ENCODE data around the gene MAPK9. TPM values are rescaled to one million over a fixed set of nuclear protein-coding genes. Genes with fewer than 3 reads are reported as not detected.

Gene MAPK9
- 29.4 TPM for polyA plus RNA-seq (2013, experiment 1 of 2; ENCODE audit: insufficient read length)
- polyA plus RNA-seq (2013, experiment 2 of 2; ENCODE audit: insufficient read length): 24.8 TPM

GRCh38 chr5:180291943-180292831 lies at the start of gene MAPK9:
MAPK9 (minus strand) TSS chr5:180292083; CDS start chr5:180280561, 11,522 bp downstream.
- DNase-seq: peak; percentile 80

- no peak for DNase-seq
Measured at GRCh38 chr5:180341595-180341994, 49.7 kb upstream of the MAPK9 start.

DNA sequence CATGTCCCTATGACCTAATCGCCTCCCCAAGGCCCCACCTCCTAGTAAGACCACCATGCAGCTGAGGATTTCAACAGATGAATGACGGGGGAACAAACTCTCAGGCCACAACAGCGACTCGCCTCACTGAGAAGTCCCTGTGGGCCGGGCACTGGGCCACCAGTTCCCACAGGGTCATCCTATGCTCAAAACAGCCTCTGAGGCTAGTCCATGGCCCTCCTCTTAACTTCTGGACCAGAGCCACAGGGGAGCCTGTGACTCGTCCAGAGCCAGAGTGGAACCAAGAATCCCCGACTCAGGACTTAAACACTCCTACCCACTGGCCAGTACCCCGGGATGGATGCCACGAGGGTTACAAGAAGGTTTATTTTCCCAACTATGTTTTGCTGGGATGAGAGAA lies 49.0 kb upstream of the MAPK9 start:
- DNase-seq: peak; percentile 59

DNA sequence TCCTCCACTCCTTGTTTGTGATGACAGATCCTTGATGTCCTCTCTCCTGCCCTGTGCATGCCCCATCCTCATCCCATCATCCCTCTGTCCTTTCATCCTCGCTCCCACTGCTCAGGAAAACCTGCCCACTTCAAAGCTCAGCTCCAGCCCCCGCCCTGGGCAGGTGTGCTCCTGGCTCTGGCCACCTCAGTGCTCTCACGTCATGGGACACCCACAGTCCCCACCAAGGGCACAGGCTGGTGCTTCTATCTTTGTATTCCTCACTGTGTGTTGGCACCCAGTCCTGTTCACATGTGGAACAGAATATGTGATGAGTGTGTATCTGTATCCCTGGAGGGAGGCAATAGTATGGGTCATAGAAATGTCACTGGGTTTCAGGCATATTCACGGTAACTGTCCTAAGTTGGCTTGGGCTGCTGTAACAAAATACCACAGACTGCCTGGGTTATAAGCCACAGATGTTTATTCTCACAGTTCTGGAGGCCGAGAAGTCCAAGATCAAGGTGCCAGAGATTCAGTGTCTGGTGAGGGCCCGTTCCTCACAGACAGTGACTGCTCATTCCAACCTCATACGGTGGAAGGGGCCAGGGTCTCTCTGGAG lies 47.8 kb upstream of the MAPK9 start:
- peak; percentile 11 for DNase-seq

- DNase-seq: no peak
Measured at GRCh38 chr5:180338001-180338707, 46.3 kb upstream of the MAPK9 start.

- no peak for DNase-seq
Measured at GRCh38 chr5:180336234-180337020, 44.5 kb upstream of the MAPK9 start.

GRCh38 chr5:180335614-180336233 lies 43.8 kb upstream of the MAPK9 start:
- DNase-seq: no peak

- DNase-seq: no peak
Measured at GRCh38 chr5:180334751-180335613, 43.1 kb upstream of the MAPK9 start.

- DNase-seq: no peak
Measured at GRCh38 chr5:180334176-180334575, 42.3 kb upstream of the MAPK9 start.

DNA sequence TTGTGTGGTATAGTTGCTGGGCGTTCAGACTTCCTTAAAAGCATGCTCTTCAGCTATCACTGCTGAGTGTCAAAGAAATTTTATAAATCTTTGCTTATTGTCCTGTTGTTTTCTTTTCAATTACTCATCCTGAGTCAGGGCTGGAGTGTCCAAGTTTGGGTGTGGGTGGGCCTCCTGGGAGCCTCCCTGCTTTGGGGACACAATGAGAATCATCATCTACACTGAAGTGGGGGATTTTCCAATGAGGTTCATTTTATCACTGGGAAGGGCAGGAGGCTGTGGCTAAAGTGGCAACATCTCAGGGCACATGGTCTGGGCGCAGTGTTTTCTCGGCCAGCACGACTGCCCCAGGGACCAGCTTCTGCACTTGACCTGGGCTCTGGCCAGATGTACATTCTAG lies 41.8 kb upstream of the MAPK9 start:
- DNase-seq: peak; percentile 93

DNA sequence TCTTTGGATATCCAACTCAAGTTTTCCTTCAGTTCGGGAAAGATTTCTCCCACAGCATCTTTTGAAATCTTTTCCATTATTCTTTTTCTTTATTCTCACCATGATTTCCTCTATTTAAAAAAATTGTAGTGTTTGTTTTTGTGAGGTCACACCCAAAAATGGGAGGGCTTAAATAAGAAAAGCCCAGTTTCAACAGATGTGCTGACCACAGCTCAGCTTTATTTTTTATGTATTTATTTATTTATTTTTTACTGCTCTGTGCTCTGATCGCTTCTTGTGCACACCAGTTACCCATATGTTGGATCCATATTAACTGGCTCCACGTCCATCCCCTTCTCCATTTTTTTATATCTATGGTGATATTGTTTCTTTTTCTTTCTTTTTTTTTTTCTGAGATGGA lies 41.0 kb upstream of the MAPK9 start:
- no peak for DNase-seq

DNA sequence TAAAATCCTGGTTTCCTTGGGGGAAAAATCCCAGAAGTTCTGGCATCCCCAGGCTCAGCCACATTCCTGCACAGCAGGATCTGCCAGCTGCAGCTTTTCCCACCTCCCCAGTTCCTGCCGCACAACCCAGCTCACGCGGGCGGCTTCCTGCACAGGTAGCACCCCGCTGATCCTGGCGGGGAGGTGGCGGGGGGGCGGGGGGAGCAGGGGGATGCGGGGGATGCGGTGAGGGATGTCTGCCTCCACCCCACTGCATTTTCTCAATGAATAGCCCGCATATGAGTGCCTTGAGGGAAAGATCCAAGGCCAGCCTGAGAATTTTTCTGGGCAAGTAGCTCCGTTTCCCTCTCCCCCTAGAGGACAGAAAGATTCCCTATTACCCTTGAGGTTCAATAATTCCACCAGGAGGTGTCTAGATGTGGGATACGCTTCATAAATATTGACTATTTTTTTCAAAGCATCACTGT lies 40.2 kb upstream of the MAPK9 start:
- DNase-seq: peak; percentile 71

DNA sequence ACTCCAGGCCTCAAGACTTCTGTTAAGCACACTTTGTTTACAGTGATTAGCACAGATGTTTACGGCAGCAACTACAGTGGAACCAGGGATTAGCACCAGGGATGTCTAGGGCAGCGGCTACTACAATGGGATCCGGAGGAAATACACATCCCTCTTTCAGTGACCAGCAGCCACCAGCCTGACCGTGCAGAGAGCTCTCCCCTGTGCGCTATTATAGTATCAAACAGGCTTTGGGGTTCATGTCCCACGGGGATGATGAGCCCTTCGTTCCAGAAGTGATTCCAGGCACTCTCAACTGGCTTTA lies 39.7 kb upstream of the MAPK9 start:
- peak; percentile 7 for DNase-seq

- DNase-seq: peak; percentile 94
Measured at GRCh38 chr5:180330810-180331646, 39.1 kb upstream of the MAPK9 start.

- no peak for DNase-seq
Measured at GRCh38 chr5:180330270-180330648, 38.4 kb upstream of the MAPK9 start.

DNA sequence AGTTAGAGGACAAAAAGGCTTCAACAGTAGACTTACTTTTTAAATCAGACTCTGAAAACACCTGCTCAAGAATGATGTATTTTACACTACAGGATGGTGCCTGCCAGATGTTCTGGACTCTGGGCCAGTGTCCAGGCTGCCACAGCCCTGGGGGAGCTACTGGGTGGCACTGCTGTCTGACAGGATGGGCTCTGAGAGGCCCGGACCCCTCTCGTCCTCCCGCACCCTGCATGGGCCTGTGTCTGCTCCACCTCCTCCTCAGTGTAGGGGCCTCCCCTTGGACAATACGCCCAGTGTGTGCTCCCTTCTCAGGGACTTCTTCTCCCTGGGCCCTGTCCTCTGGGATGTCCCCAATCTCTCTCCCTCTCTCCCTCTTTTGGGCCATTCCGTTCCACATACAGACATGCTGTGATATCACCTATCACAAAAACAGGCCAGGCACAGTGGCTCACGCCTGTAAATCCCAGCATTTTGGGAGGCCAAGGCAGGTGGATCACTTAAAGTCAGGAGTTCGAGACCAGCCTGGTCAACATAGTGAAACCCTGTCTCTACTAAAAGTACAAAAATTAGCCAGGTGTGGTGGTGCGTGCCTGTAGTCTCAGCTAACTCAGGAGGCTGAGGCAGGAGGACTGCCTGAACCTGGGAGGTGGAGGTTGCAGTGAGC lies 37.9 kb upstream of the MAPK9 start:
- DNase-seq: no peak

DNA sequence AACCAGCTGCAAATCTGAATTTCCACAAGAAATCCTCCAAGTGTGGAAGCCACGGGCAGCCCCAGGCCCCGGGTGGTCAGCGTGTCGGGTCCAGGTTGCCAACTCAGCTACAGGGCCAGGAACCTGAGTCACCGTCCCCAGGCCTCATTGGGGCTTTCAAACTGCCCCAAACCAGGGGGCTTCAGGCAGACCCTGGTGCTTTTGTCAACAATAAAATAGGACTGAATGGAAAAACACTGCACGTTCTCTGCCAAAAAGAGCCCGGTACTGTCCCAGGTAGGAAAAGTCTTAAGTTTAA lies 37.2 kb upstream of the MAPK9 start:
- DNase-seq: no peak

- DNase-seq: peak; percentile 67
Measured at GRCh38 chr5:180328296-180329137, 36.6 kb upstream of the MAPK9 start.

All from fibroblast of skin of back (primary cell).